ENCODE data around the gene TTF1. TPM values are rescaled to one million over a fixed set of nuclear protein-coding genes. Genes with fewer than 3 reads are reported as not detected.

Gene TTF1
- total and polyA plus RNA-seq, 2 of the 13 experiments (the other 11 are each of a cell fraction or from before 2014, with no cell fraction given) = 3.4 to 9.8 TPM

DNA sequence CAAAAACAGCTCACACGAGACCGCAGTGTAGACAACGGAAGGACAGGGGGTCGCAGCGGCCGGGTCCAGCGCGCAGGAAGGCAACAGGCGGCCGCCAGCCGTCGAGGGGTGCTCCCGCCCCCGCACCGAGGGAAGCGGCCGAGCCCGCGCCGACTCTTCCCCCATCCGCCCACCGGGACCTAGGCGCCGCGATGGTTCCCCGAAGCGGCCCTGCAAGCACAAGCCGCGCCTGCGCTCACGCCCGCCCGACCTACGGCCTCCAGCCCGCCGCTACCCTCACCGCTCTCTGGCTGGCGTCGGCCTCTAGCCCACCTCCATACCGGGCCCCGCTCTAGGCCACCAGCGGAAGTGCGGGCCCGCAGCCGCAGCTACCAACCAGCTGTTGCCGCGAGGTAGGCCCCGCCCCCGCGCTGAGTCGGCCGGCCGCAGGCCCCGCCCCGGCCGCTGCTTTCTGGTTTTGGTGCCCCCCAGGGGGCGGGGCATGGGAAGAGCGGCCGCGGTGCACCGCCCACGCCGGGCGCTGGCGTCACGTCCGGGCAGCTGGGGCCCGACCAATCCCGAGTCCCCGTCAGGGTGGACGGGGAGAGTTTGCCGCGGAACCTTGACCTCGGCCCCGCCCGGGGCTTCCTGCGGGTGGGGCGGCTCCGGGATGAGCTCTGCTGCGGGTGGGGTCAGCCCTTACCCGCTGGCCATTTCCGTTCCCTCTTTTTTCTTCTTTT lies 51.8 kb downstream of the TTF1 start, which contains the start of gene SETX (continued):
- TF ChIP-seq ZBTB40 (IDR thresholded peaks at IDR 0.05) (no peak), ZBTB40 (CRISPR knock-in tag; IDR thresholded peaks at IDR 0.05) (peak; percentile 68), ZNF780A (CRISPR knock-in tag; IDR thresholded peaks at IDR 0.05) (no peak), NCOA5 (CRISPR knock-in tag; IDR thresholded peaks at IDR 0.05) (no peak), ZNF605 (CRISPR knock-in tag; IDR thresholded peaks at IDR 0.05) (no peak; the same call in 1 of the 2 replicates), ZNF451 (CRISPR knock-in tag; IDR thresholded peaks at IDR 0.05) (0 out of 2 replicates have a peak, but pooled peaks have one; percentile 23), ATF2 (CRISPR knock-in tag; IDR thresholded peaks at IDR 0.05) (peak; percentile 24; the same call in 1 of the 2 replicates), AKNA (CRISPR knock-in tag; IDR thresholded peaks at IDR 0.05; ENCODE audit: borderline replicate concordance) (no peak), ZNF580 (CRISPR knock-in tag; IDR thresholded peaks at IDR 0.05; ENCODE audit: borderline replicate concordance, low read depth) (no peak), HOXA5 (CRISPR knock-in tag; IDR thresholded peaks at IDR 0.05) (peak; percentile 80)
- TF ChIP-seq, protein P1, sequence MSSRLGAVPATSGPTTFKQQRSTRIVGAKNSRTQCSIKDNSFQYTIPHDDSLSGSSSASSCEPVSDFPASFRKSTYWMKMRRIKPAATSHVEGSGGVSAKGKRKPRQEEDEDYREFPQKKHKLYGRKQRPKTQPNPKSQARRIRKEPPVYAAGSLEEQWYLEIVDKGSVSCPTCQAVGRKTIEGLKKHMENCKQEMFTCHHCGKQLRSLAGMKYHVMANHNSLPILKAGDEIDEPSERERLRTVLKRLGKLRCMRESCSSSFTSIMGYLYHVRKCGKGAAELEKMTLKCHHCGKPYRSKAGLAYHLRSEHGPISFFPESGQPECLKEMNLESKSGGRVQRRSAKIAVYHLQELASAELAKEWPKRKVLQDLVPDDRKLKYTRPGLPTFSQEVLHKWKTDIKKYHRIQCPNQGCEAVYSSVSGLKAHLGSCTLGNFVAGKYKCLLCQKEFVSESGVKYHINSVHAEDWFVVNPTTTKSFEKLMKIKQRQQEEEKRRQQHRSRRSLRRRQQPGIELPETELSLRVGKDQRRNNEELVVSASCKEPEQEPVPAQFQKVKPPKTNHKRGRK (CRISPR knock-in tag; IDR thresholded peaks at IDR 0.05) = no peak

Data from HepG2 (cell line).